Measurements from ENCODE around the gene EXOC5. TPM values are rescaled to one million over a fixed set of nuclear protein-coding genes. Genes with fewer than 3 reads are reported as not detected.

Gene EXOC5
- total RNA-seq, 4 donors from 2014 or later = 54.9 to 81.6 (median 68.5) TPM

DNA sequence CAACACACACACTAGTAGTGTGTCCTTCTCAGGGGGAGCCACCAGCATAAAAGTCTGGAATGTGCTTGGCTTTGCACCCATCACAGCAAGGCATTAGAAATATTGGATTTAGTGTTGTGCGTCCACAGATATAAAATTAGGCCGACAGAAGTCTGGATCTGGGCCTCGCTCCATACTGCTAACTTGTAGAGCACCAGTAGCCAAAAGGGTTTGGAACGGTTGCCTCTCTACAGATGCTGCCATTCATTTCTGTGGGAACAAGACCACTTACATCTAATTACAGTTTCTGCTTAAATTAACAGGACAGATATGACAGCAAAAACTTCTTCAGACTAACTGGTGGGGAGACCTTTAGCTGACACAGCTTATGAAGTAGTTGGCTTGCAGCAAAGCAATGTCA, 94.2 kb downstream of the EXOC5 start:
- Histone ChIP-seq H3K9me3 (no peaks in the 10 kb centered on the region), H3K27me3 (no peaks in the 10 kb centered on the region), H3K4me1 (no peaks in the 10 kb centered on the region), H3K27ac (no peak overlapping the region), H3K4me3 (no peak overlapping the region), H3K36me3 (no peaks in the 10 kb centered on the region)
- no peak for ATAC-seq
- TF ChIP-seq EP300 (IDR thresholded peaks at IDR 0.05) (no peak), POLR2A (IDR thresholded peaks at IDR 0.05) (no peak), POLR2AphosphoS5 (IDR thresholded peaks at IDR 0.05) (no peak)
- TF ChIP-seq, protein P1, sequence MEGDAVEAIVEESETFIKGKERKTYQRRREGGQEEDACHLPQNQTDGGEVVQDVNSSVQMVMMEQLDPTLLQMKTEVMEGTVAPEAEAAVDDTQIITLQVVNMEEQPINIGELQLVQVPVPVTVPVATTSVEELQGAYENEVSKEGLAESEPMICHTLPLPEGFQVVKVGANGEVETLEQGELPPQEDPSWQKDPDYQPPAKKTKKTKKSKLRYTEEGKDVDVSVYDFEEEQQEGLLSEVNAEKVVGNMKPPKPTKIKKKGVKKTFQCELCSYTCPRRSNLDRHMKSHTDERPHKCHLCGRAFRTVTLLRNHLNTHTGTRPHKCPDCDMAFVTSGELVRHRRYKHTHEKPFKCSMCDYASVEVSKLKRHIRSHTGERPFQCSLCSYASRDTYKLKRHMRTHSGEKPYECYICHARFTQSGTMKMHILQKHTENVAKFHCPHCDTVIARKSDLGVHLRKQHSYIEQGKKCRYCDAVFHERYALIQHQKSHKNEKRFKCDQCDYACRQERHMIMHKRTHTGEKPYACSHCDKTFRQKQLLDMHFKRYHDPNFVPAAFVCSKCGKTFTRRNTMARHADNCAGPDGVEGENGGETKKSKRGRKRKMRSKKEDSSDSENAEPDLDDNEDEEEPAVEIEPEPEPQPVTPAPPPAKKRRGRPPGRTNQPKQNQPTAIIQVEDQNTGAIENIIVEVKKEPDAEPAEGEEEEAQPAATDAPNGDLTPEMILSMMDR (IDR thresholded peaks at IDR 0.05) = no peak
- WGBS, 2 donors (ENCODE audit: low coverage in 1 of 2) = 75 to 80% methylated on average over 1 to 4 of the region's 4 CpGs

DNA sequence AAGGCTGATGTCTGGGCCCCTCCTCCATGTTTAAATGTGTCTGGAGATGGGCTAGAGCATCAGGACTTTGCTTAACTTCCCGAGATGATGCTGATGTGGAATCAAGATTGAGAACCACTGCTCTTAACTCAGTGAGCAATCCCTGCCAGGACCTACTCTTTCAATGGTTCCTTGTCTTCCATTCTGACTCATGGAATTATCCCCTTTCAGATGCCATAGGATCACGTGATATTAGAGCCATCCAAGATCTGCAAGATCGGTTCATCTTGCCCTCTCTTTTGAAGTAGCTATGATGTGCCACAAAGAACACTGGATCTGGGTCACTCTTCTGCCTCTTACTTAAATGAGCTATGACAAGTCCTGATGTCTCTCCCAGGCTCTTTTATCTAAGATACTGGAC, 96.8 kb downstream of the EXOC5 start:
- TF ChIP-seq EP300 (IDR thresholded peaks at IDR 0.05) (no peak), POLR2AphosphoS5 (IDR thresholded peaks at IDR 0.05) (no peak), POLR2A (IDR thresholded peaks at IDR 0.05) (no peak)
- TF ChIP-seq, protein P1 (IDR thresholded peaks at IDR 0.05) = no peak
- Histone ChIP-seq H3K4me1 (no peaks in the 10 kb centered on the region), H3K27me3 (no peaks in the 10 kb centered on the region), H3K27ac (no peak overlapping the region), H3K9me3 (no peaks in the 10 kb centered on the region), H3K4me3 (no peak overlapping the region), H3K36me3 (no peaks in the 10 kb centered on the region)
- 71 to 84% methylated on average over 3 of the region's 3 CpGs for WGBS, 2 donors (ENCODE audit: low coverage in 1 of 2)
- no peak for ATAC-seq

DNA sequence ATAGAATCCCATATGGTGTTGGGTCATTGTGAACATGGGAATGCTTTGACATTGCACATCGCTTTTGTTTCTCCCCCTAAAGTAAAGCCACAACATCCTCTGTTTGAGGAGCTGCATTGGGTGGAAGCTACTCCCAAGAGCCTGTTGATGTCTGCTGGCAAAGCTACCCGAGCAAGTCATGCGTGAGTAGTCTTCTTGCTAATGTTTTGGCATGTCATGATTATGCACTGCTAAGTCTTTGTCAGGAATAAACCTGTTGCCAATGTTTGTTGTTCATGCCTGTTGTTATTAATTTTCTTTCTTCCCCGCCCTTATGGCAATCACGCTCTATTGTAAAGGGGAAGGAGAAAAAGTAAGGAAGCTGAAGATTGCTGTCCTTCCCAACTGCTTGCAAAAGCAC, 97.3 kb downstream of the EXOC5 start:
- H3K9me3 ChIP-seq = no peaks in the 10 kb centered on the region
- H3K27ac ChIP-seq = no peak overlapping the region
- no peak for ATAC-seq
- 83 to 88% methylated on average over 2 to 5 of the region's 5 CpGs for WGBS, 2 donors (ENCODE audit: low coverage in 1 of 2)
- TF ChIP-seq EP300 (IDR thresholded peaks at IDR 0.05) (no peak), POLR2AphosphoS5 (IDR thresholded peaks at IDR 0.05) (no peak), POLR2A (IDR thresholded peaks at IDR 0.05) (no peak)
- TF ChIP-seq, protein P1 (IDR thresholded peaks at IDR 0.05) = no peak
- H3K27me3 ChIP-seq = no peaks in the 10 kb centered on the region
- no peaks in the 10 kb centered on the region for H3K4me1 ChIP-seq
- no peak overlapping the region for H3K4me3 ChIP-seq
- no peaks in the 10 kb centered on the region for H3K36me3 ChIP-seq

DNA sequence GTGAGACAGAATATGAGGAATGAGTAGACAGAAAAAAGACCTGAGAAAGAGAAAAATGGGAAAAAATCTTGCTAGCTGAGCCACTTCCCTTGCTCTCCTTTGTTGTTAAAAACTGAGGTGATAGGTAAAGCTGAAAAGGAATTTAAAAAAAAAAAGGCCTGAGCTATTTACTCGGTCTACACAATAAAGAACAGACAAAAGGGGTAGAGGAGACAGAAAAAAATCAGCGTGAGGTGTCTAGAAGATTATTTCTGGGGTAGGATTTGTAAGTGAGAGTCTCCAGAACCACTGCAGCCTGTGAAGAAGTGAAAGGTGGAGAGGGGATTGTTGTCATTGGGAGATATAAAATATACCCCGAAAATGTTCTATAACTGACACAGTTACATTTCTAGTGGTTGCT, 98.8 kb downstream of the EXOC5 start:
- Histone ChIP-seq H3K27ac (no peak overlapping the region), H3K36me3 (no peaks in the 10 kb centered on the region), H3K4me3 (no peak overlapping the region), H3K27me3 (no peaks in the 10 kb centered on the region), H3K9me3 (no peaks in the 10 kb centered on the region), H3K4me1 (no peaks in the 10 kb centered on the region)
- 73 to 83% methylated on average over 3 of the region's 3 CpGs for WGBS, 2 donors (ENCODE audit: low coverage in 1 of 2)
- no peak for ATAC-seq
- TF ChIP-seq POLR2A (IDR thresholded peaks at IDR 0.05) = no peak
- no peak for TF ChIP-seq POLR2AphosphoS5 (IDR thresholded peaks at IDR 0.05)
- TF ChIP-seq, protein P1 (IDR thresholded peaks at IDR 0.05) = no peak
- TF ChIP-seq EP300 (IDR thresholded peaks at IDR 0.05) = no peak

DNA sequence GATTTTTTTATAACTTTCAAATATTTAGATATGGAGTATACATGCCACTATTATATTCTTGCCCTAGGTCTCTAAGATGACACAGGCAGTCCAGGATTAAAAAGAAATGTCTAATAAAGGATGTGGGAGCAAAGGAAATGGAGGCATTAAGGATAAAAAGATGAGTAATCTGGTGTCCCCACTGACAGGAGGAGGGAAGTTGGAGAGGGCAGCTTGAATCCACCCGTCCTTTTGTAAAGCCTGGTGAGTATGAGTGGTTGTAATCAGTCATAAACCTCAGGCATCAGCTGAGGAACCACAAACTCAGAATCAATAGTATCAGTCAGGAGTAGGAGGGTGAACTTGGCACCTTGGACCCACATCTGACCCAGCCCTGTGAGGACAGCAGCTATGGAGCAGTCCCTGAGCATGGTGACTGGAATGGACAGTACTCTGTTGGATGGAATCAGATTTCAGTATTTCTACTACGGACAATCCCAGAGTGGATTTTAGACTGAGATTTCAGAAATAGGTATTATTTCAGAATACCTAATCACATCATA, 100.5 kb downstream of the EXOC5 start:
- Histone ChIP-seq H3K4me3 (no peak overlapping the region), H3K4me1 (no peaks in the 10 kb centered on the region), H3K27ac (no peak overlapping the region), H3K36me3 (no peaks in the 10 kb centered on the region), H3K27me3 (no peaks in the 10 kb centered on the region), H3K9me3 (no peaks in the 10 kb centered on the region)
- WGBS, 2 donors (ENCODE audit: low coverage in 1 of 2) = 74 to 75% methylated on average over 2 of the region's 2 CpGs
- no peak for ATAC-seq
- no peak for TF ChIP-seq EP300 (IDR thresholded peaks at IDR 0.05)
- TF ChIP-seq, protein P1 (IDR thresholded peaks at IDR 0.05) = no peak
- TF ChIP-seq POLR2A (IDR thresholded peaks at IDR 0.05) = no peak
- no peak for TF ChIP-seq POLR2AphosphoS5 (IDR thresholded peaks at IDR 0.05)

Data from gastroesophageal sphincter (tissue), 4 donors.